HEK293 (cell line): Measurements from ENCODE around the gene CLEC14A.

Experiments
- CTCF ChIA-PET: fragments of 350-600 bp; formaldehyde crosslinking; extraction: SDS; loops from one replicate; lab custom pipeline; 2021; ENCODE audit warnings: antibody characterized with exemption; lab: Yijun Ruan, JAX
- POLR2A ChIA-PET: fragments of 300-600 bp; formaldehyde crosslinking; extraction: SDS; loops from one replicate; lab custom pipeline; 2020; ENCODE audit warnings: antibody characterized with exemption, inconsistent platforms; lab: Yijun Ruan, JAX
- H3K27ac ChIP-seq: fragments of 200-500 bp; sonication (Bioruptor generic); 2 replicates; pipeline ENCODE4 v1.5.1; 2014; ENCODE audit warnings: low read depth, low read length, control low read depth, inconsistent platforms; ENCODE audit errors: extremely low read depth
- H3K36me3 ChIP-seq, 2 experiments: fragments of 200-500 bp in 1 of 2; sonication (Bioruptor generic) in 1 of 2; 1 replicate in 1 of 2; 2 replicates in 1 of 2; pipeline ENCODE4 v1.5.1; 2014 to 2017; ENCODE audit warnings: inconsistent platforms in 2 of 2, low read length in 2 of 2; ENCODE audit not compliant: control insufficient read depth in 2 of 2, insufficient read depth in 1 of 2
- H3K4me1 ChIP-seq: fragments of 200-500 bp; sonication (Bioruptor generic); 2 replicates; pipeline ENCODE4 v1.5.1; 2014; ENCODE audit warnings: mild to moderate bottlenecking, low read length, inconsistent platforms; ENCODE audit not compliant: control insufficient read depth, insufficient read depth
- H3K4me3 ChIP-seq: 2 replicates; pipeline ENCODE4 v1.5.1; 2011; ENCODE audit warnings: low read depth, mild to moderate bottlenecking, control low read depth, low read length, moderate library complexity
- H3K9me3 ChIP-seq: fragments of 200-500 bp; sonication (Bioruptor generic); 2 replicates; pipeline ENCODE4 v1.5.1; 2014; ENCODE audit warnings: low read depth, low read length, inconsistent platforms; ENCODE audit not compliant: control insufficient read depth, insufficient read depth
- RBAK ChIP-seq: fragments of 450-650 bp; formaldehyde crosslinking; IDR thresholded peaks from 2 replicates; pipeline ENCODE4 v1.5.1; 2016; ENCODE audit warnings: missing biosample characterization, missing genetic modification characterization
- REPIN1 ChIP-seq: fragments of 450-650 bp; formaldehyde crosslinking; IDR thresholded peaks from 2 replicates; pipeline ENCODE4 v1.5.1; 2017; ENCODE audit warnings: missing biosample characterization, missing genetic modification characterization, low read depth
- SCRT1 ChIP-seq: fragments of 450-650 bp; formaldehyde crosslinking; IDR thresholded peaks from 2 replicates; pipeline ENCODE4 v1.5.1; 2016; ENCODE audit warnings: missing biosample characterization, missing genetic modification characterization, borderline replicate concordance
- TRIM28 ChIP-seq: IDR thresholded peaks from 2 replicates; pipeline ENCODE4 v1.6.1; 2011; ENCODE audit warnings: low read length, control low read depth, borderline replicate concordance
- YY2 ChIP-seq: fragments of 450-650 bp; formaldehyde crosslinking; IDR thresholded peaks from 2 replicates; pipeline ENCODE4 v1.5.1; 2016; ENCODE audit warnings: missing biosample characterization, missing genetic modification characterization
- ZBTB7A ChIP-seq: fragments of 450-650 bp; formaldehyde crosslinking; IDR thresholded peaks from 2 replicates; pipeline ENCODE4 v1.5.1; 2016; ENCODE audit warnings: low read depth, missing biosample characterization, missing genetic modification characterization
- ZEB2 ChIP-seq: fragments of 450-650 bp; formaldehyde crosslinking; IDR thresholded peaks from 2 replicates; pipeline ENCODE4 v1.5.1; 2016; ENCODE audit warnings: missing biosample characterization, missing genetic modification characterization
- ZNF10 ChIP-seq: fragments of 450-650 bp; formaldehyde crosslinking; IDR thresholded peaks from 2 replicates; pipeline ENCODE4 v1.5.1; 2017; ENCODE audit warnings: missing biosample characterization, missing genetic modification characterization
- ZNF112 ChIP-seq: fragments of 450-650 bp; formaldehyde crosslinking; IDR thresholded peaks from 2 replicates; pipeline ENCODE4 v1.5.0; 2017; ENCODE audit warnings: missing biosample characterization, missing genetic modification characterization
- ZNF121 ChIP-seq: fragments of 450-650 bp; formaldehyde crosslinking; IDR thresholded peaks from 2 replicates; pipeline ENCODE4 v1.5.1; 2016; ENCODE audit warnings: missing biosample characterization, missing genetic modification characterization
- ZNF155 ChIP-seq: fragments of 450-650 bp; formaldehyde crosslinking; IDR thresholded peaks from 2 replicates; pipeline ENCODE4 v1.5.1; 2016; ENCODE audit warnings: missing biosample characterization, missing genetic modification characterization
- ZNF24 ChIP-seq: fragments of 450-650 bp; formaldehyde crosslinking; IDR thresholded peaks from 2 replicates; pipeline ENCODE4 v1.5.1; 2016; ENCODE audit warnings: missing biosample characterization, missing genetic modification characterization
- ZNF544 ChIP-seq: fragments of 450-650 bp; formaldehyde crosslinking; IDR thresholded peaks from 2 replicates; pipeline ENCODE4 v1.5.0; 2017; ENCODE audit warnings: missing biosample characterization, missing genetic modification characterization
- ZNF600 ChIP-seq: fragments of 450-650 bp; formaldehyde crosslinking; IDR thresholded peaks from 2 replicates; pipeline ENCODE4 v1.5.1; 2016; ENCODE audit warnings: missing biosample characterization, missing genetic modification characterization
- ZNF776 ChIP-seq: fragments of 450-650 bp; formaldehyde crosslinking; IDR thresholded peaks from 2 replicates; pipeline ENCODE4 v1.5.0; 2017; ENCODE audit warnings: missing biosample characterization, missing genetic modification characterization, borderline replicate concordance
- TF ChIP-seq, protein P1 (sequence below): fragments of 450-650 bp; formaldehyde crosslinking; IDR thresholded peaks from 2 replicates; pipeline ENCODE4 v1.5.1; 2017; ENCODE audit warnings: missing biosample characterization, missing genetic modification characterization
- TF ChIP-seq, protein P2 (sequence below): fragments of 450-650 bp; formaldehyde crosslinking; conservative IDR thresholded peaks from 2 replicates; pipeline ENCODE4 v1.5.1; 2016; ENCODE audit warnings: low read depth, missing biosample characterization, missing genetic modification characterization
- TF ChIP-seq, protein P3 (sequence below): fragments of 450-650 bp; formaldehyde crosslinking; IDR thresholded peaks from 2 replicates; pipeline ENCODE4 v1.5.1; 2016; ENCODE audit warnings: missing biosample characterization, missing genetic modification characterization
- TF ChIP-seq, protein P4 (sequence below): fragments of 450-650 bp; formaldehyde crosslinking; IDR thresholded peaks from 2 replicates; pipeline ENCODE4 v1.5.1; 2016; ENCODE audit warnings: missing biosample characterization, missing genetic modification characterization

The CLEC14A gene

DNA sequence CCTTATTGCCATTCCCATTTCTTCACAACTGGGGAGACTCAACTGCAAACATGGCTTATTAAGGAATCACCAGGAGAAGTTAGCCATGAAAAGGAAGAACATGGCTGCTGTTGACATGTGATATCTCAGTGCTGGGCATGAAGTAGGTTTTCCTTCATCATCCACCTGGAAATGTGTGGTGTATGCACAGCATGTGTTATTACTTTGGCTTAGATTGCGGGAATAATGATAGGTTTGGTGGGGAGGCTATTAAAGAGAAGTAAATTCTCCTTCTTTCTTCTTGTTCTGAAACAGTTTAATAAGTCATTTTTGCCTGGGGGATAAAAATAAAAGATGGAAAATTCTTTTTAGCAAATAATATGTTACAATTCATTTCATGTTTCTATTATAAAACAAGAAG, 23.7 kb upstream of the CLEC14A start:
- Histone ChIP-seq H3K27ac (no peak overlapping the region), H3K4me1 (no peaks in the 10 kb centered on the region), H3K4me3 (no peak overlapping the region), H3K9me3 (no peaks in the 10 kb centered on the region), H3K36me3 (no peaks in the 10 kb centered on the region)
- TF ChIP-seq ZNF600 (tag by site-specific recombination) (no peak), TRIM28 (no peak)
- TF ChIP-seq, protein P1, sequence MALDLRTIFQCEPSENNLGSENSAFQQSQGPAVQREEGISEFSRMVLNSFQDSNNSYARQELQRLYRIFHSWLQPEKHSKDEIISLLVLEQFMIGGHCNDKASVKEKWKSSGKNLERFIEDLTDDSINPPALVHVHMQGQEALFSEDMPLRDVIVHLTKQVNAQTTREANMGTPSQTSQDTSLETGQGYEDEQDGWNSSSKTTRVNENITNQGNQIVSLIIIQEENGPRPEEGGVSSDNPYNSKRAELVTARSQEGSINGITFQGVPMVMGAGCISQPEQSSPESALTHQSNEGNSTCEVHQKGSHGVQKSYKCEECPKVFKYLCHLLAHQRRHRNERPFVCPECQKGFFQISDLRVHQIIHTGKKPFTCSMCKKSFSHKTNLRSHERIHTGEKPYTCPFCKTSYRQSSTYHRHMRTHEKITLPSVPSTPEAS (tag by site-specific recombination), result no peak
- TF ChIP-seq, protein P2, sequence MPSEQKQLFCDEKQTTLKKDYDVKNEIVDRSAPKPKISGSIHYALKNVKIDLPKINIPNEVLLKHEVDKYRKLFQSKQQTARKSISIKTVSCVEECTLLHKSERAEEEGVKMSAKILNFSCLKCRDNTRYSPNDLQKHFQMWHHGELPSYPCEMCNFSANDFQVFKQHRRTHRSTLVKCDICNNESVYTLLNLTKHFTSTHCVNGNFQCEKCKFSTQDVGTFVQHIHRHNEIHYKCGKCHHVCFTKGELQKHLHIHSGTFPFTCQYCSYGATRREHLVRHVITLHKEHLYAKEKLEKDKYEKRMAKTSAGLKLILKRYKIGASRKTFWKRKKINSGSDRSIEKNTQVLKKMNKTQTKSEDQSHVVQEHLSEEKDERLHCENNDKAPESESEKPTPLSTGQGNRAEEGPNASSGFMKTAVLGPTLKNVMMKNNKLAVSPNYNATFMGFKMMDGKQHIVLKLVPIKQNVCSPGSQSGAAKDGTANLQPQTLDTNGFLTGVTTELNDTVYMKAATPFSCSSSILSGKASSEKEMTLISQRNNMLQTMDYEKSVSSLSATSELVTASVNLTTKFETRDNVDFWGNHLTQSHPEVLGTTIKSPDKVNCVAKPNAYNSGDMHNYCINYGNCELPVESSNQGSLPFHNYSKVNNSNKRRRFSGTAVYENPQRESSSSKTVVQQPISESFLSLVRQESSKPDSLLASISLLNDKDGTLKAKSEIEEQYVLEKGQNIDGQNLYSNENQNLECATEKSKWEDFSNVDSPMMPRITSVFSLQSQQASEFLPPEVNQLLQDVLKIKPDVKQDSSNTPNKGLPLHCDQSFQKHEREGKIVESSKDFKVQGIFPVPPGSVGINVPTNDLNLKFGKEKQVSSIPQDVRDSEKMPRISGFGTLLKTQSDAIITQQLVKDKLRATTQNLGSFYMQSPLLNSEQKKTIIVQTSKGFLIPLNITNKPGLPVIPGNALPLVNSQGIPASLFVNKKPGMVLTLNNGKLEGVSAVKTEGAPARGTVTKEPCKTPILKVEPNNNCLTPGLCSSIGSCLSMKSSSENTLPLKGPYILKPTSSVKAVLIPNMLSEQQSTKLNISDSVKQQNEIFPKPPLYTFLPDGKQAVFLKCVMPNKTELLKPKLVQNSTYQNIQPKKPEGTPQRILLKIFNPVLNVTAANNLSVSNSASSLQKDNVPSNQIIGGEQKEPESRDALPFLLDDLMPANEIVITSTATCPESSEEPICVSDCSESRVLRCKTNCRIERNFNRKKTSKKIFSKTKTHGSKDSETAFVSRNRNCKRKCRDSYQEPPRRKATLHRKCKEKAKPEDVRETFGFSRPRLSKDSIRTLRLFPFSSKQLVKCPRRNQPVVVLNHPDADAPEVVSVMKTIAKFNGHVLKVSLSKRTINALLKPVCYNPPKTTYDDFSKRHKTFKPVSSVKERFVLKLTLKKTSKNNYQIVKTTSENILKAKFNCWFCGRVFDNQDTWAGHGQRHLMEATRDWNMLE, result no peak
- ChIA-PET CTCF (no interaction called here), POLR2A (no interaction called here)

DNA sequence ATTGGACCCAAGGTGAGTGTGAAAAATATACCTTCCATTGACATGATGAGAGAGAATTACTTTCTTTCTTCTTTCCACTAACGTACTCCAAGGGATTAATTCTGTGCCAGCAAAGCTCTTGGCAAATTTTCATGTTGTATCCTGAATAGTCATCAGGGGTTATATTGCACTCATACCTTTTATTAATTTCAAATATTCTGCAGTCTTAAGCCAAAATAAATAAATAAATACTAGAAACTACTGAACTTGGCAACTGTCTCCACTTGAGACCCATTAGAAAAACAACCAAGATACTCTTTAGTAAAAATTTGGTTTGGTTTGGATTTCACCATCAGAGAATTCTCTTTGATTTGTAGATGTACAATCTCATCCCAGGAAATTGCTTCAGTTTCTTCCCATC, 22.1 kb upstream of the CLEC14A start:
- no peak for TF ChIP-seq ZNF121 (tag by site-specific recombination)
- TF ChIP-seq, protein P3, sequence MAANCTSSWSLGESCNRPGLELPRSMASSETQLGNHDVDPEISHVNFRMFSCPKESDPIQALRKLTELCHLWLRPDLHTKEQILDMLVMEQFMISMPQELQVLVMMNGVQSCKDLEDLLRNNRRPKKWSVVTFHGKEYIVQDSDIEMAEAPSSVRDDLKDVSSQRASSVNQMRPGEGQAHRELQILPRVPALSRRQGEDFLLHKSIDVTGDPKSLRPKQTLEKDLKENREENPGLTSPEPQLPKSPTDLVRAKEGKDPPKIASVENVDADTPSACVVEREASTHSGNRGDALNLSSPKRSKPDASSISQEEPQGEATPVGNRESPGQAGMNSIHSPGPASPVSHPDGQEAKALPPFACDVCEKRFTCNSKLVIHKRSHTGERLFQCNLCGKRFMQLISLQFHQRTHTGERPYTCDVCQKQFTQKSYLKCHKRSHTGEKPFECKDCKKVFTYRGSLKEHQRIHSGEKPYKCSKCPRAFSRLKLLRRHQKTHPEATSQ (tag by site-specific recombination), result no peak
- no peak for TF ChIP-seq ZNF155 (tag by site-specific recombination)
- TF ChIP-seq ZNF112 (tag by site-specific recombination), result no peak
- TF ChIP-seq REPIN1 (tag by site-specific recombination), result no peak
- TF ChIP-seq ZNF776, result no peak
- TF ChIP-seq SCRT1 (tag by site-specific recombination), result no peak
- TF ChIP-seq ZBTB7A, result no peak
- TF ChIP-seq ZNF24 (tag by site-specific recombination), result no peak
- no peak for TF ChIP-seq RBAK (tag by site-specific recombination)
- no peak for TF ChIP-seq YY2 (tag by site-specific recombination)
- TF ChIP-seq TRIM28, result no peak
- no peak for TF ChIP-seq ZNF544 (tag by site-specific recombination)
- no peak for TF ChIP-seq ZNF10 (tag by site-specific recombination)
- TF ChIP-seq, protein P4, sequence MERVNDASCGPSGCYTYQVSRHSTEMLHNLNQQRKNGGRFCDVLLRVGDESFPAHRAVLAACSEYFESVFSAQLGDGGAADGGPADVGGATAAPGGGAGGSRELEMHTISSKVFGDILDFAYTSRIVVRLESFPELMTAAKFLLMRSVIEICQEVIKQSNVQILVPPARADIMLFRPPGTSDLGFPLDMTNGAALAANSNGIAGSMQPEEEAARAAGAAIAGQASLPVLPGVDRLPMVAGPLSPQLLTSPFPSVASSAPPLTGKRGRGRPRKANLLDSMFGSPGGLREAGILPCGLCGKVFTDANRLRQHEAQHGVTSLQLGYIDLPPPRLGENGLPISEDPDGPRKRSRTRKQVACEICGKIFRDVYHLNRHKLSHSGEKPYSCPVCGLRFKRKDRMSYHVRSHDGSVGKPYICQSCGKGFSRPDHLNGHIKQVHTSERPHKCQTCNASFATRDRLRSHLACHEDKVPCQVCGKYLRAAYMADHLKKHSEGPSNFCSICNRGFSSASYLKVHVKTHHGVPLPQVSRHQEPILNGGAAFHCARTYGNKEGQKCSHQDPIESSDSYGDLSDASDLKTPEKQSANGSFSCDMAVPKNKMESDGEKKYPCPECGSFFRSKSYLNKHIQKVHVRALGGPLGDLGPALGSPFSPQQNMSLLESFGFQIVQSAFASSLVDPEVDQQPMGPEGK (tag by site-specific recombination), result no peak
- no peak for TF ChIP-seq ZEB2 (tag by site-specific recombination)
- POLR2A ChIA-PET, result no interaction called here
- no peak overlapping the region for H3K27ac ChIP-seq

More for the DNA sequence above, 22.1 kb upstream of the CLEC14A start:
- Histone ChIP-seq H3K4me1 (no peaks in the 10 kb centered on the region), H3K4me3 (no peak overlapping the region), H3K36me3 (no peaks in the 10 kb centered on the region), H3K9me3 (no peaks in the 10 kb centered on the region)
- CTCF ChIA-PET, result no interaction called here
